GM23248 (cell line): ENCODE results near the gene CHST8.

Experiments used
- EZH2 ChIP-seq: fragments of 200-600 bp; sonication (generic); IDR thresholded peaks from 2 replicates; pipeline ENCODE4 v1.6.1; 2018; ENCODE audit warnings: antibody characterized with exemption, mild to moderate bottlenecking; ENCODE audit not compliant: insufficient read depth, poor library complexity, severe bottlenecking
- EZH2phosphoT487 ChIP-seq: fragments of 200-600 bp; sonication (generic); IDR thresholded peaks from 2 replicates; pipeline ENCODE4 v1.6.1; 2018; ENCODE audit warnings: antibody characterized with exemption, moderate library complexity, mild to moderate bottlenecking, low read depth; ENCODE audit not compliant: insufficient read depth

- TF ChIP-seq EZH2phosphoT487 (no peak), EZH2 (no peak)
Observed at GRCh38 chr19:33804021-33804799, 182.5 kb downstream of the CHST8 start.
